ENCODE measurements around the gene PLXNA4.

The PLXNA4 gene

GRCh38 chr7:132350741-132351140 lies 225.5 kb downstream of the PLXNA4 start:
- no peaks in the 10 kb centered on the region for H3K9me3 Mint-ChIP-seq
- H3K27me3 Mint-ChIP-seq = no peaks in the 10 kb centered on the region
- no peak overlapping the region for H3K4me3 Mint-ChIP-seq
- H3K36me3 Mint-ChIP-seq = no peaks in the 10 kb centered on the region
- ATAC-seq = no peak
- no peak overlapping the region for H3K27ac Mint-ChIP-seq
- no peaks in the 10 kb centered on the region for H3K4me1 Mint-ChIP-seq

GRCh38 chr7:132349075-132349474 lies 227.2 kb downstream of the PLXNA4 start:
- no peaks in the 10 kb centered on the region for H3K4me1 Mint-ChIP-seq
- H3K9me3 Mint-ChIP-seq = no peaks in the 10 kb centered on the region
- no peaks in the 10 kb centered on the region for H3K27me3 Mint-ChIP-seq
- no peak overlapping the region for H3K4me3 Mint-ChIP-seq
- H3K27ac Mint-ChIP-seq = no peak overlapping the region
- no peaks in the 10 kb centered on the region for H3K36me3 Mint-ChIP-seq
- ATAC-seq = no peak

GRCh38 chr7:132348341-132348740 lies 227.9 kb downstream of the PLXNA4 start:
- H3K27ac Mint-ChIP-seq = no peak overlapping the region
- no peaks in the 10 kb centered on the region for H3K27me3 Mint-ChIP-seq
- H3K36me3 Mint-ChIP-seq = no peaks in the 10 kb centered on the region
- H3K9me3 Mint-ChIP-seq = no peaks in the 10 kb centered on the region
- H3K4me1 Mint-ChIP-seq = no peaks in the 10 kb centered on the region
- no peak overlapping the region for H3K4me3 Mint-ChIP-seq
- no peak for ATAC-seq

- no peak for ATAC-seq
- Mint-ChIP-seq H3K36me3 (no peaks in the 10 kb centered on the region), H3K9me3 (no peaks in the 10 kb centered on the region), H3K4me3 (no peak overlapping the region), H3K27ac (no peak overlapping the region), H3K27me3 (no peaks in the 10 kb centered on the region), H3K4me1 (no peaks in the 10 kb centered on the region)
Observed at GRCh38 chr7:132347858-132348257, 228.4 kb downstream of the PLXNA4 start.

GRCh38 chr7:132347123-132347522 lies 229.1 kb downstream of the PLXNA4 start:
- Mint-ChIP-seq H3K4me1 (no peaks in the 10 kb centered on the region), H3K36me3 (no peaks in the 10 kb centered on the region), H3K4me3 (no peak overlapping the region), H3K27me3 (no peaks in the 10 kb centered on the region), H3K9me3 (no peaks in the 10 kb centered on the region), H3K27ac (no peak overlapping the region)
- no peak for ATAC-seq

- Mint-ChIP-seq H3K9me3 (no peaks in the 10 kb centered on the region), H3K27ac (no peak overlapping the region), H3K27me3 (no peaks in the 10 kb centered on the region), H3K36me3 (no peaks in the 10 kb centered on the region), H3K4me1 (no peaks in the 10 kb centered on the region), H3K4me3 (no peak overlapping the region)
- ATAC-seq = no peak
Observed at GRCh38 chr7:132345543-132346129, 230.6 kb downstream of the PLXNA4 start.

GRCh38 chr7:132345030-132345429 lies 231.2 kb downstream of the PLXNA4 start:
- Mint-ChIP-seq H3K27ac (no peak overlapping the region), H3K4me1 (no peaks in the 10 kb centered on the region), H3K36me3 (no peaks in the 10 kb centered on the region), H3K9me3 (no peaks in the 10 kb centered on the region), H3K27me3 (no peaks in the 10 kb centered on the region), H3K4me3 (no peak overlapping the region)
- ATAC-seq = no peak

GRCh38 chr7:132343199-132343598 lies 233.1 kb downstream of the PLXNA4 start:
- Mint-ChIP-seq H3K4me3 (no peak overlapping the region), H3K4me1 (no peaks in the 10 kb centered on the region), H3K9me3 (no peaks in the 10 kb centered on the region), H3K27ac (no peak overlapping the region), H3K36me3 (no peaks in the 10 kb centered on the region), H3K27me3 (no peaks in the 10 kb centered on the region)
- ATAC-seq = no peak

- H3K4me3 Mint-ChIP-seq = no peak overlapping the region
- H3K27me3 Mint-ChIP-seq = no peaks in the 10 kb centered on the region
- H3K27ac Mint-ChIP-seq = no peak overlapping the region
- H3K36me3 Mint-ChIP-seq = no peaks in the 10 kb centered on the region
- H3K4me1 Mint-ChIP-seq = no peaks in the 10 kb centered on the region
- no peak for ATAC-seq
- H3K9me3 Mint-ChIP-seq = no peaks in the 10 kb centered on the region
Observed at GRCh38 chr7:132337450-132338080, 238.7 kb downstream of the PLXNA4 start.

- no peak overlapping the region for H3K4me3 Mint-ChIP-seq
- H3K9me3 Mint-ChIP-seq = no peaks in the 10 kb centered on the region
- no peak overlapping the region for H3K27ac Mint-ChIP-seq
- H3K36me3 Mint-ChIP-seq = no peaks in the 10 kb centered on the region
- no peaks in the 10 kb centered on the region for H3K4me1 Mint-ChIP-seq
- no peaks in the 10 kb centered on the region for H3K27me3 Mint-ChIP-seq
- no peak for ATAC-seq
Observed at GRCh38 chr7:132336797-132337196, 239.5 kb downstream of the PLXNA4 start.

GRCh38 chr7:132333301-132333700 lies 243.0 kb downstream of the PLXNA4 start:
- Mint-ChIP-seq H3K4me3 (no peak overlapping the region), H3K9me3 (no peaks in the 10 kb centered on the region), H3K27me3 (no peaks in the 10 kb centered on the region), H3K4me1 (no peaks in the 10 kb centered on the region), H3K27ac (no peak overlapping the region), H3K36me3 (no peaks in the 10 kb centered on the region)
- no peak for ATAC-seq

- ATAC-seq = no peak
- H3K27ac Mint-ChIP-seq = no peak overlapping the region
- no peaks in the 10 kb centered on the region for H3K4me1 Mint-ChIP-seq
- peaks cover 27% of the 10 kb centered on the region for H3K27me3 Mint-ChIP-seq
- H3K4me3 Mint-ChIP-seq = no peak overlapping the region
- no peaks in the 10 kb centered on the region for H3K9me3 Mint-ChIP-seq
- no peaks in the 10 kb centered on the region for H3K36me3 Mint-ChIP-seq
Observed at GRCh38 chr7:132328760-132329159, 247.5 kb downstream of the PLXNA4 start.

GRCh38 chr7:132328047-132328620 lies 248.1 kb downstream of the PLXNA4 start:
- no peak overlapping the region for H3K4me3 Mint-ChIP-seq

GRCh38 chr7:132326878-132327589 lies 249.2 kb downstream of the PLXNA4 start:
- no peaks in the 10 kb centered on the region for H3K9me3 Mint-ChIP-seq
- H3K4me3 Mint-ChIP-seq = no peak overlapping the region
- no peaks in the 10 kb centered on the region for H3K36me3 Mint-ChIP-seq
- peaks cover 27% of the 10 kb centered on the region for H3K27me3 Mint-ChIP-seq
- no peak overlapping the region for H3K27ac Mint-ChIP-seq
- no peaks in the 10 kb centered on the region for H3K4me1 Mint-ChIP-seq
- ATAC-seq = no peak

More at GRCh38 chr7:132328047-132328620, 248.1 kb downstream of the PLXNA4 start:
- Mint-ChIP-seq H3K27me3 (peaks cover 27% of the 10 kb centered on the region), H3K9me3 (no peaks in the 10 kb centered on the region), H3K4me1 (no peaks in the 10 kb centered on the region), H3K36me3 (no peaks in the 10 kb centered on the region), H3K27ac (no peak overlapping the region)
- ATAC-seq = no peak

GRCh38 chr7:132322970-132323369 lies 253.3 kb downstream of the PLXNA4 start:
- no peak overlapping the region for H3K27ac Mint-ChIP-seq
- H3K36me3 Mint-ChIP-seq = no peaks in the 10 kb centered on the region
- peaks cover 59% of the 10 kb centered on the region for H3K27me3 Mint-ChIP-seq
- peaks cover 8% of the 10 kb centered on the region for H3K4me1 Mint-ChIP-seq
- no peak overlapping the region for H3K4me3 Mint-ChIP-seq
- ATAC-seq = no peak
- no peaks in the 10 kb centered on the region for H3K9me3 Mint-ChIP-seq

GRCh38 chr7:132321387-132321786 lies 254.9 kb downstream of the PLXNA4 start:
- Mint-ChIP-seq H3K27me3 (peaks cover 68% of the 10 kb centered on the region), H3K4me3 (no peak overlapping the region), H3K4me1 (peaks cover 8% of the 10 kb centered on the region), H3K27ac (no peak overlapping the region), H3K9me3 (peaks cover 10% of the 10 kb centered on the region), H3K36me3 (peaks cover 6% of the 10 kb centered on the region)
- ATAC-seq = no peak

Measured in stimulated activated memory B cell treated with anti-CD40 and anti-IgM and Interleukin-4, amounts not matched to agents 10 μg/mL and 1 μg/mL and 100 μg/mL, for 72 hours (primary cell).